ENCODE measurements around the gene ZNF804B. TPM values are rescaled to one million over a fixed set of nuclear protein-coding genes. Genes with fewer than 3 reads are reported as not detected.

ZNF804B gene
- total and polyA plus RNA-seq, 2 of the 4 experiments (the other 2 are of a cell fraction), result not detected

GRCh38 chr7:89017695-89018094 lies 258.2 kb downstream of the ZNF804B start:
- H3K18ac ChIP-seq (ENCODE audit: low read depth, low read length), result no peak overlapping the region
- H2BK5ac ChIP-seq (ENCODE audit: low read depth, low read length, poor library complexity, severe bottlenecking), result no peak overlapping the region
- dilution Hi-C loops (cut with HindIII; ENCODE audit: low sequenced_read_pairs, unreplicated experiment), result no loop called here
- H4K91ac ChIP-seq (ENCODE audit: insufficient read depth, low read depth, low read length), result no peak overlapping the region
- no peak overlapping the region for H3K14ac ChIP-seq (replicated peaks; ENCODE audit: low read depth, low read length)
- no peak overlapping the region for H2AK5ac ChIP-seq (ENCODE audit: low read depth, low read length)
- no peak overlapping the region for H4K8ac ChIP-seq (ENCODE audit: low read depth in 2 of 2, low read length in 2 of 2)
- H3K27me3 ChIP-seq (ENCODE audit: control insufficient read depth, insufficient read depth, low read length), result no peaks in the 10 kb centered on the region
- no peak overlapping the region for H3K23ac ChIP-seq (ENCODE audit: low read depth, low read length)
- no CpG with 5 or more reads among the region's 3 CpGs for WGBS, 2 experiments (ENCODE audit: extremely low coverage in 2 of 2, insufficient read length in 1 of 2)
- no peaks in the 10 kb centered on the region for H3K9me1 ChIP-seq (ENCODE audit: insufficient read depth, low read length)
- H2BK120ac ChIP-seq (ENCODE audit: low read depth, low read length), result no peak overlapping the region
- H3K4ac ChIP-seq (ENCODE audit: low read depth, low read length), result no peak overlapping the region
- no peak overlapping the region for H3K4me2 ChIP-seq (ENCODE audit: low read depth, low read length)
- ChIA-PET CTCF (no interaction called here), POLR2A (ENCODE audit: unreplicated experiment) (no interaction called here)
- in situ Hi-C loops (cut with MboI; ENCODE audit: low sequenced_read_pairs), result no loop called here
- peaks cover 8% of the 10 kb centered on the region; the same call in 1 of the 2 replicates for H3K9me3 ChIP-seq (ENCODE audit: control insufficient read depth, insufficient read depth, low read length)
- H3K79me1 ChIP-seq (ENCODE audit: low read depth in 1 of 2, low read length in 2 of 2), result no peaks in the 10 kb centered on the region
- H2AK9ac ChIP-seq (replicated peaks; ENCODE audit: low read depth, low read length, poor library complexity), result no peak overlapping the region
- H3K27ac ChIP-seq (ENCODE audit: insufficient read depth, low read length), result no peak overlapping the region
- TF ChIP-seq MXI1 (IDR thresholded peaks at IDR 0.05; ENCODE audit: borderline replicate concordance, low read depth, low read length) (no peak), MAZ (IDR thresholded peaks at IDR 0.05; ENCODE audit: borderline replicate concordance, low read depth, low read length) (no peak), RFX5 (IDR thresholded peaks at IDR 0.05; ENCODE audit: low read depth, low read length) (no peak)
- TF ChIP-seq, protein P1, sequence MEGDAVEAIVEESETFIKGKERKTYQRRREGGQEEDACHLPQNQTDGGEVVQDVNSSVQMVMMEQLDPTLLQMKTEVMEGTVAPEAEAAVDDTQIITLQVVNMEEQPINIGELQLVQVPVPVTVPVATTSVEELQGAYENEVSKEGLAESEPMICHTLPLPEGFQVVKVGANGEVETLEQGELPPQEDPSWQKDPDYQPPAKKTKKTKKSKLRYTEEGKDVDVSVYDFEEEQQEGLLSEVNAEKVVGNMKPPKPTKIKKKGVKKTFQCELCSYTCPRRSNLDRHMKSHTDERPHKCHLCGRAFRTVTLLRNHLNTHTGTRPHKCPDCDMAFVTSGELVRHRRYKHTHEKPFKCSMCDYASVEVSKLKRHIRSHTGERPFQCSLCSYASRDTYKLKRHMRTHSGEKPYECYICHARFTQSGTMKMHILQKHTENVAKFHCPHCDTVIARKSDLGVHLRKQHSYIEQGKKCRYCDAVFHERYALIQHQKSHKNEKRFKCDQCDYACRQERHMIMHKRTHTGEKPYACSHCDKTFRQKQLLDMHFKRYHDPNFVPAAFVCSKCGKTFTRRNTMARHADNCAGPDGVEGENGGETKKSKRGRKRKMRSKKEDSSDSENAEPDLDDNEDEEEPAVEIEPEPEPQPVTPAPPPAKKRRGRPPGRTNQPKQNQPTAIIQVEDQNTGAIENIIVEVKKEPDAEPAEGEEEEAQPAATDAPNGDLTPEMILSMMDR (conservative IDR thresholded peaks at IDR 0.05; ENCODE audit: low read depth, low read length), result no peak
- TF ChIP-seq, protein P2, sequence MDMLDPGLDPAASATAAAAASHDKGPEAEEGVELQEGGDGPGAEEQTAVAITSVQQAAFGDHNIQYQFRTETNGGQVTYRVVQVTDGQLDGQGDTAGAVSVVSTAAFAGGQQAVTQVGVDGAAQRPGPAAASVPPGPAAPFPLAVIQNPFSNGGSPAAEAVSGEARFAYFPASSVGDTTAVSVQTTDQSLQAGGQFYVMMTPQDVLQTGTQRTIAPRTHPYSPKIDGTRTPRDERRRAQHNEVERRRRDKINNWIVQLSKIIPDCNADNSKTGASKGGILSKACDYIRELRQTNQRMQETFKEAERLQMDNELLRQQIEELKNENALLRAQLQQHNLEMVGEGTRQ (IDR thresholded peaks at IDR 0.05; ENCODE audit: low read depth, low read length), result no peak
- H3K4me3 ChIP-seq (ENCODE audit: insufficient read depth, low read depth, low read length), result no peak overlapping the region
- no TSS peak for BruUV-seq (replicated peaks)
- no peak for ATAC-seq (ENCODE audit: low read depth)
- intact Hi-C loops (cut with micrococcal nuclease), result no loop called here
- H3K56ac ChIP-seq (ENCODE audit: extremely low read depth, insufficient read depth, low read length), result no peak overlapping the region
- H2AFZ ChIP-seq (replicated peaks; ENCODE audit: low read length, poor library complexity), result no peak overlapping the region
- H2BK20ac ChIP-seq (ENCODE audit: low read depth, low read length), result no peak overlapping the region
- H4K20me1 ChIP-seq (ENCODE audit: insufficient read depth, low read length), result no peaks in the 10 kb centered on the region
- DNase-seq, result no peak
- no peak overlapping the region for H2BK15ac ChIP-seq (ENCODE audit: low read depth, low read length)
- no peak overlapping the region for H4K5ac ChIP-seq (ENCODE audit: low read depth, low read length)
- no peaks in the 10 kb centered on the region for H3K4me1 ChIP-seq (ENCODE audit: control insufficient read depth, insufficient read depth, low read length)
- no peak overlapping the region for H3K9ac ChIP-seq (ENCODE audit: low read depth, low read length)
- H3K36me3 ChIP-seq (ENCODE audit: control insufficient read depth, insufficient read depth, low read length), result no peaks in the 10 kb centered on the region
